GM12878 (cell line): ENCODE results near the gene FASN. TPM values are rescaled to one million over a fixed set of nuclear protein-coding genes. Genes with fewer than 3 reads are reported as not detected.
A peak's percentile ranks its signal among the peaks of the same experiment; 100 is the strongest.

Experiments used
- DPF2 ChIP-seq: fragments of 450-650 bp; IDR thresholded peaks from 2 replicates; pipeline ENCODE4 v1.6.1; 2017; ENCODE audit warnings: mild to moderate bottlenecking
- LARP7 ChIP-seq: fragments of 450-650 bp; IDR thresholded peaks from 2 replicates; pipeline ENCODE4 v1.6.1; 2017; ENCODE audit warnings: mild to moderate bottlenecking
- MYC ChIP-seq: IDR thresholded peaks from 2 replicates; pipeline ENCODE4 v1.6.1; 2011; ENCODE audit warnings: mild to moderate bottlenecking, low read length, moderate library complexity, inconsistent platforms; ENCODE audit not compliant: insufficient read depth, insufficient replicate concordance, insufficient read length, severe bottlenecking
- RELA ChIP-seq: fragments of 450-650 bp; IDR thresholded peaks from 2 replicates; pipeline ENCODE4 v1.8.0; 2014; ENCODE audit warnings: borderline replicate concordance; ENCODE audit not compliant: partially characterized antibody
- SMARCA5 ChIP-seq: fragments of 450-650 bp; IDR thresholded peaks from 2 replicates; pipeline ENCODE4 v1.6.1; 2017; ENCODE audit warnings: mild to moderate bottlenecking
- STAT1 ChIP-seq: fragments of 450-650 bp; conservative IDR thresholded peaks from 2 replicates; pipeline ENCODE4 v1.6.1; 2014; ENCODE audit warnings: antibody characterized with exemption, mild to moderate bottlenecking
- ZNF24 ChIP-seq: fragments of 450-650 bp; IDR thresholded peaks from 2 replicates; pipeline ENCODE4 v1.6.1; 2017; ENCODE audit warnings: antibody characterized with exemption, mild to moderate bottlenecking
- polyA plus RNA-seq, 11 experiments: library from polyadenylated mRNA; depleted of rRNA in 4 of 11; unstranded in 6 of 11; stranded (reverse) in 5 of 11; fragments of >200 nt; fragmentation: Nextera tagmentation in 4 of 11; fragmentation: Illumina TruSeq in 1 of 11; extraction: Ambion mirVana in 4 of 11; extraction: Trizol in 1 of 11; gene quantifications; 1 replicate in 1 of 11; 2 replicates in 10 of 11; pipeline versions ENCODE4 v1.2.1 to v1.2.3, GENCODE V29; 2011 to 2016; ENCODE audit warnings: inconsistent platforms in 2 of 11, missing spikeins in 2 of 11, low read depth in 1 of 11
- total RNA-seq, 4 experiments: library from RNA; depleted of rRNA in 3 of 4; stranded (reverse); fragments of >200 nt in 3 of 4; fragmentation: Illumina TruSeq in 1 of 4; extraction: Trizol in 1 of 4; gene quantifications; 2 replicates each; pipeline versions ENCODE4 v1.2.1 to v1.2.3, GENCODE V29; 2013 to 2021
- TF ChIP-seq, protein P1 (sequence below): IDR thresholded peaks from 2 replicates; pipeline ENCODE4 v1.6.1; 2012; ENCODE audit warnings: low read depth, low read length, improper control_type of control experiment
- TF ChIP-seq, protein P2 (sequence below): fragments of 450-650 bp; IDR thresholded peaks from 2 replicates; pipeline ENCODE4 v1.6.1; 2017; ENCODE audit warnings: mild to moderate bottlenecking, moderate library complexity
- TF ChIP-seq, protein P3 (sequence below): IDR thresholded peaks from 2 replicates; pipeline ENCODE4 v1.6.1; 2012; ENCODE audit warnings: low read depth, low read length, improper control_type of control experiment

The FASN gene
- total and polyA plus RNA-seq, 10 of the 15 experiments (the other 5 are each of a cell fraction or from before 2014, with no cell fraction given) = 0.19 to 333 (median 30.4) TPM

DNA sequence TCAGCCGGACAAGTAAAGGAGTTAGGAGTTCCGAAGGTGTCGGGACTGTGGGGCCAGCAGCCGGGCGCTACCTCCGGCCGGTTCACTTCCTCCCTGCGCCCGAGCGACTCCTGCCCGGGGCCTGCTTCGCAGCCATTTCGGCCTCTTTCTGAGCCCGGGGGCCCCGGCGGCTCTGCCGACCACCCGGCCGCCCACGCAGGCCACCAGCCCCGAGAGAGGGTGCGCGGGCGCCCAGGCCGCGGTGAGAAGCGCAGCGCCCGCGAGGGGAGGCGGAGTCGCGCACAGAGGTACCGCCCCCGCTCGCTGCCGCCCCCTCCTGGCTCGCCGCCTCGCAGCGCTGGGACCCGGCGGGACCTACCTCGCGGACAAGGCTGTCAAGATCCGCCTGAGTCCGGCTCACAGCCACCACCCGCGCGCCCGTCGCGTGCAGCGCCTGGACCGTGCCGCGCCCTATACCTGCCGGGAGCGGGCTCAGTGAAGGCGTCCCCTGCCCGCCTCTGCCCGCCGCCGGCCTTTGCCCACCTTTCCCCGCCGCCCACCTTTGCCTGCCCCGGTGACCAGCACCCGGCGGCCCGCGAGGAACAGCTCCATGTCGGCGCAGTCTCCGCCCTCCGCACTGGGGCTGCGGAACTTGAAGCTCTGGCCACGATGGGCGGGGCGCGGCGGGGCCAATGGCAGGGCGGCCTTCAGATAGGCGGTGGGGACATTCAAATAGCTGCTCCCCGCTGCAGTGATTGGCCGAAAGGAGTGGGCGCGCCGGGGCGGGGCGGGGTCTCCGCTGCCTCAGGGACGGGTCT, 60.7 kb downstream of the FASN start, which contains the start of gene DCXR (continued):
- TF ChIP-seq, protein P1, sequence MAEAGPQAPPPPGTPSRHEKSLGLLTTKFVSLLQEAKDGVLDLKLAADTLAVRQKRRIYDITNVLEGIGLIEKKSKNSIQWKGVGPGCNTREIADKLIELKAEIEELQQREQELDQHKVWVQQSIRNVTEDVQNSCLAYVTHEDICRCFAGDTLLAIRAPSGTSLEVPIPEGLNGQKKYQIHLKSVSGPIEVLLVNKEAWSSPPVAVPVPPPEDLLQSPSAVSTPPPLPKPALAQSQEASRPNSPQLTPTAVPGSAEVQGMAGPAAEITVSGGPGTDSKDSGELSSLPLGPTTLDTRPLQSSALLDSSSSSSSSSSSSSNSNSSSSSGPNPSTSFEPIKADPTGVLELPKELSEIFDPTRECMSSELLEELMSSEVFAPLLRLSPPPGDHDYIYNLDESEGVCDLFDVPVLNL = peak; percentile 55; the same call in 1 of the 2 replicates
- TF ChIP-seq SMARCA5 = peak; percentile 99
- peak; percentile 95 for TF ChIP-seq DPF2
- TF ChIP-seq, protein P2, sequence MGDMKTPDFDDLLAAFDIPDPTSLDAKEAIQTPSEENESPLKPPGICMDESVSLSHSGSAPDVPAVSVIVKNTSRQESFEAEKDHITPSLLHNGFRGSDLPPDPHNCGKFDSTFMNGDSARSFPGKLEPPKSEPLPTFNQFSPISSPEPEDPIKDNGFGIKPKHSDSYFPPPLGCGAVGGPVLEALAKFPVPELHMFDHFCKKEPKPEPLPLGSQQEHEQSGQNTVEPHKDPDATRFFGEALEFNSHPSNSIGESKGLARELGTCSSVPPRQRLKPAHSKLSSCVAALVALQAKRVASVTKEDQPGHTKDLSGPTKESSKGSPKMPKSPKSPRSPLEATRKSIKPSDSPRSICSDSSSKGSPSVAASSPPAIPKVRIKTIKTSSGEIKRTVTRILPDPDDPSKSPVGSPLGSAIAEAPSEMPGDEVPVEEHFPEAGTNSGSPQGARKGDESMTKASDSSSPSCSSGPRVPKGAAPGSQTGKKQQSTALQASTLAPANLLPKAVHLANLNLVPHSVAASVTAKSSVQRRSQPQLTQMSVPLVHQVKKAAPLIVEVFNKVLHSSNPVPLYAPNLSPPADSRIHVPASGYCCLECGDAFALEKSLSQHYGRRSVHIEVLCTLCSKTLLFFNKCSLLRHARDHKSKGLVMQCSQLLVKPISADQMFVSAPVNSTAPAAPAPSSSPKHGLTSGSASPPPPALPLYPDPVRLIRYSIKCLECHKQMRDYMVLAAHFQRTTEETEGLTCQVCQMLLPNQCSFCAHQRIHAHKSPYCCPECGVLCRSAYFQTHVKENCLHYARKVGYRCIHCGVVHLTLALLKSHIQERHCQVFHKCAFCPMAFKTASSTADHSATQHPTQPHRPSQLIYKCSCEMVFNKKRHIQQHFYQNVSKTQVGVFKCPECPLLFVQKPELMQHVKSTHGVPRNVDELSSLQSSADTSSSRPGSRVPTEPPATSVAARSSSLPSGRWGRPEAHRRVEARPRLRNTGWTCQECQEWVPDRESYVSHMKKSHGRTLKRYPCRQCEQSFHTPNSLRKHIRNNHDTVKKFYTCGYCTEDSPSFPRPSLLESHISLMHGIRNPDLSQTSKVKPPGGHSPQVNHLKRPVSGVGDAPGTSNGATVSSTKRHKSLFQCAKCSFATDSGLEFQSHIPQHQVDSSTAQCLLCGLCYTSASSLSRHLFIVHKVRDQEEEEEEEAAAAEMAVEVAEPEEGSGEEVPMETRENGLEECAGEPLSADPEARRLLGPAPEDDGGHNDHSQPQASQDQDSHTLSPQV = peak; percentile 48; the same call in 1 of the 2 replicates
- TF ChIP-seq LARP7 = peak; percentile 96
- TF ChIP-seq MYC = peak; percentile 46
- 0 out of 2 replicates have a peak, but pooled peaks have one; percentile 48 for TF ChIP-seq STAT1
- TF ChIP-seq, protein P3, sequence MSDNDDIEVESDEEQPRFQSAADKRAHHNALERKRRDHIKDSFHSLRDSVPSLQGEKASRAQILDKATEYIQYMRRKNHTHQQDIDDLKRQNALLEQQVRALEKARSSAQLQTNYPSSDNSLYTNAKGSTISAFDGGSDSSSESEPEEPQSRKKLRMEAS = peak; percentile 33; the same call in 1 of the 2 replicates
- TF ChIP-seq RELA = peak; percentile 60
- TF ChIP-seq ZNF24 = 0 out of 2 replicates have a peak, but pooled peaks have one; percentile 67
